ENCODE data around the gene KCNT1. TPM values are rescaled to one million over a fixed set of nuclear protein-coding genes. Genes with fewer than 3 reads are reported as not detected.

Gene KCNT1
- total RNA-seq, 1 donor from 2014 or later = not detected

DNA sequence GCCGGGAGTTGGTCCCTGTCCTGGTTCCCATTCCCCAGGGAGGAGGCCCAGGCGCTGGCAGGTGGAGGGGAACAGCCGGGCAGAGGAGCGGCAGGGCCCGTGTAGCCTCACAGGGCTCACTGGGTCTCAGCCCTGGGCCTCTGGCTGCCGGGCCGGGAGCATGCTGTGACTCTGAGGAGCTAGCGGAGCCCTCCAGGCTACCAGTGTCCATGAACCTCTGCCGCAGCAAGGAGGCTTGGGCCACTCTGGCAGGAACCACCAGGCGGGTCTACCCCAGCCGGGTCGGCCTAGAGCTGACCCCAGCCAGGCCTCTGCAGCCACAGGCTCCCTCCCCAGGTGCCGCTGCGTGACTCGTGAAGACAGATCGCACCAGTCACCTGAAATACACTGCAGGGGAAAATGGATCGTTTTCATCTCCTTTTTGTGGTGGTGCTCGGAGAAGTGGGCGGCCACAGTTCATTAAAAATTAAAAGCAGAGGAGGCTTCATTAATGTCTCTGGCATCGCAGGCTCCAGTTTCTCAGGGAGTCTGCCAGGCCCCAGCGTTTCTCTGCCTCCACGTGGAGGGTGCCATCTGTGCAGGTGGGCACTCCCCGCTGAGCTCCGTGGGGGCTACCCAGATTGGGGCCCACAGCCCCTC lies 43.8 kb downstream of the KCNT1 start:
- DNase-seq (ENCODE audit: low read depth in 2 of 2) = no peak

DNA sequence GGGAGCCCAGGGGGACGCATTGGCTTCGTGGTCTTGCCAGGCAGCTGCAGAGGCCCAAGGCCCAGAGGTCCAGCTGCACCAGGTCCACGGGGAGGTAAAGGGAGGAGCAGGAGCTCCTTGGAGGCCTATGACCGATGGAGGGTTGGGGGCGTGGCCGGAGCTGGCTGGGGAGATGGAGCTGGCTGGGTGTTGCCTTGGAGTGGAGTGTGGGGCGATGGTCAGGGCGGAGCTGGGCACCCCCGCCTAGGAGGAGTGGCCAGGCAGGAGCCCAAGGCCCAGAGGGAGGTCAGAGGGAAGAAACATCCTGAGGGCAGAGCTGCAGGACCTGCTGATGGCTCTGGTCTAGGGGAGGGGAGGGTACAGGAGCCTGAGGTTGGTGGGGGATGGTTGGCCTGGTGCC lies 44.6 kb downstream of the KCNT1 start:
- DNase-seq (ENCODE audit: low read depth in 2 of 2) = no peak

DNA sequence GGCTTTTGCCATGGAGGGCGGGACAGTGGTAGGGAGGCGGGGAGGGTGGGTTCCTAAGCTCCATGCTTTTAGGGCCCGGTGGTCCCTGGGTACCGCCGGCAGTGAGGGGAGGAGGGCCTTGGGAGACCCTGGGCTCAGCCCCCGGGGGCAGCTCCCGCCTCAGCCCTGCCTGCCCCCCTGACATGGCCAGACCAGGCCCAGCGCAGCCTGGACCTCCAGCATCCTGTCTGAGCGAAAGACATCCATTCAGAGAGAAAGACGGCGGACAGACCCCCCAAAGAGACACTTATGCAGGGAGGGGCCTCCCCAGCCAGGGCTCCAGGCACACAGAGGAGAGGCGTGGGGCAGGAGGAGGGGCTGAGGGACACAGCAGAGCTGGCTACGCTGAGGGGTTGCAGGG lies 45.3 kb downstream of the KCNT1 start:
- no peak for DNase-seq (ENCODE audit: low read depth in 2 of 2)

DNA sequence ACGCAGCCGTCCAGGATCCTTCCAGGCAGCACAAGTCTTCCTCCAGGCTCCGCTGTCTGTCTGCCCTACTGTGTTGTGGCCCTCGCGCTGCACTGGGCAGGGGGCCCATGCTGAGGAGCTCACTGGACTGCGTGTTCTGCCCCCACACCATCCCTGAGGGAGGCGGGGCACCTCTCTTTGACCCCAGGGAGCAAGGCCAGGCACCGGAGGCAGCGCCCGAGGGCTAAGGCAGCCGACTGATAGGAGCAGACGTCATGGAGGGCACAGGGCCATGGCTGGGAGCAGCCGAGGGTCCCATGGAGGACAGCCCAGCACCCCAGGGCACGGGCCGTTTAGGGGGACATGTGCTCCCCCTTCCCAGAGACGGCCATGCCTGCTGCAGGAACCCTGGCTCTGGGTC lies 46.7 kb downstream of the KCNT1 start:
- DNase-seq (ENCODE audit: low read depth in 2 of 2) = no peak

DNA sequence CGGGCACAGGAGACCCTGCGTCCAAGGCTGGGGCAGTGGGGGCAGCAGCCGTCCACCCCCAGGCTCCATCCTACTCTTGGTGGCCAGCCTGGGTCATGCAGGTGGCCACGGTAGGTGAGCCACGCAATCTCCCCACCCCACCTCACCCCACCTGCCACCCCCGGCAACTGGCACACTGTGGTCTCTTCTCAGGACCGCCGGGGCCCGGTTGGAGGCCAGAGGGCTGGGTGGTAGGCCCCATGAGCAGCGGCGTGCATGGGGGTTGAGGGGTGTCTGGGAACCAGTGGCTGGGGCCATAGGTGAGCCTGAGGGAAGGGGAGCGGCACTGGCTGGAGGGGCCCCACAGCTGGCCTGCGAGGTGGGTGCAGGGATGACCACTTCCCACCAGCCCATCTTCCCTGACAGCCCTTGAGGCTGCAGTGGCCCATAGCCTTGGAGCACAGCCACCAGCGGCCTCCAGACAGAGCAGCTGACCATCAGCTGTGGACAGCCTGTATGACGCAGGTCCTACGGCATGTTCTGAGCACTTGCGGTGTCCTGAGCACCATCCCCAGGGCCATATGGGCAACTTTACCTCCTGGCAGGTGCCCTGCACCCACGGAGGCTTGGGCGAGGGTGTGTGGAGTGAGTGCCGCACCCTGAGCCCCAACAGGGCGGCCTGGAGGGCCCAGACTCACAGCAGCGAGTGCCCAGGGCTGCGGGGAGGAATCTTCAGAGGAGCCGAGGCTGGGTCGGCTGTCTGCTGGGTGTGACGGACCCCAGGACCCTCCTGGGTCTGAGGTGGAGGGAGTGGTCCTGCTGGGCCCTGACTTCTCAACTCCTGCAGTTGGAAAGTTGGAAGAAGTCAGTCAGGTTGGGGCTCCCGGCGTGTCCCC lies 47.4 kb downstream of the KCNT1 start:
- DNase-seq (ENCODE audit: low read depth in 2 of 2) = no peak

- no peak for DNase-seq (ENCODE audit: low read depth in 2 of 2)
Measured at GRCh38 chr9:135750786-135751185, 48.8 kb downstream of the KCNT1 start.

DNA sequence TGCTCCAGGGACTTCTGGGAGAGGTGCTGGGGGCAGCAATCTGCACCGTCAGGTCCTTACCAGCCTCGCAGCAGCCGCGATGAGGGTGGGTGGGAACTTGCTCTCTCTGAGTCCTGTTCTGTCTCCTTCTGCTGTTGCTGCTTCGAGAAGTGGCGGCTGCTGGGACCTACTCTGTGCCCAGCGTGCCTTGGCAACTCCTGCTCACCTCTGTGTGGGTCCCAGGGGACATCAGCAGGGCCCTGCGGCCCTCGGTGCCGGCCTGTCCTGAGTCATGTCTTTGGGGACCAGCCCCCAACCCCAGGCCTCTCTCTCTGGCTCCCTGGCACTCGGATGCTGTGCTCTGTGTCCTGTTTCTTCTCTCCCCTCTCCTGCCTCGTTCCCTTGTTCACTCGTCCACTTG lies 49.5 kb downstream of the KCNT1 start:
- DNase-seq (ENCODE audit: low read depth in 2 of 2) = no peak

GRCh38 chr9:135752281-135753204 lies 50.6 kb downstream of the KCNT1 start:
- no peak for DNase-seq (ENCODE audit: low read depth in 2 of 2)

DNA sequence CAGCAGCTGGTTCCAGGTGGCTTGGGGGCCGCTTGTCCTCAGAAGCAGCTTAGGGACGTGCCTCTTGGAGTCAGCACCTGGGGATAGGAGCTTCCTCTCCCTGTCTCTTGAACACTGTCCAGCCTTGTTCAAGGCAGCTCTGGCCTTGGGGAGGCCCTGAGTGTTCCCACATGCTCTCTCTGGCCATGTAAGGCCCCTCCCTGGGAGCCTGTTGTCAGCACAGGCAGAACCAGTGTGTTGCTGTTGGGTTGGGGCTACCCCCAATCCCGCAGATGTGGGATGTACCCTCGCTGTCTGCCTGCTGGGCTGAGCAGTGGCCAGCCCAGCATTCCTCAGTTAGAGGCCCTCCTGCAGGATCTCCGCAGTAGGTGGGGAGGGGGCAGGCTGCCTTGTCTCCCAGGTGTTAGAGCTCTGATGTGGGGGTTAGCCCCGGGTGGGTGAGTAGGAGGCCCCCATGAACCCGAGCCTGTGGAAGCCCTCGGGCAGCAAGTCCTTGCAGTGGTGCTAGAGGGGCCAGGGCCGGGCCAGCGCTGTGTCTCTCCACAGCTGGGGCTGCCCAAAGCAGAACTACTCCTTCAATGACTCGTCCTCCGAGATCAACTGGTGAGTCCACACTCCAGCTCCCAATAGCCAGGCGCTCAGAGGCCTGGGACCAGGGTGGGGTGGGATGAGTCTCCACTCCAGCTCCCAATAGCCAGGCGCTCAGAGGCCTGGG lies 51.6 kb downstream of the KCNT1 start:
- no peak for DNase-seq (ENCODE audit: low read depth in 2 of 2)

DNA sequence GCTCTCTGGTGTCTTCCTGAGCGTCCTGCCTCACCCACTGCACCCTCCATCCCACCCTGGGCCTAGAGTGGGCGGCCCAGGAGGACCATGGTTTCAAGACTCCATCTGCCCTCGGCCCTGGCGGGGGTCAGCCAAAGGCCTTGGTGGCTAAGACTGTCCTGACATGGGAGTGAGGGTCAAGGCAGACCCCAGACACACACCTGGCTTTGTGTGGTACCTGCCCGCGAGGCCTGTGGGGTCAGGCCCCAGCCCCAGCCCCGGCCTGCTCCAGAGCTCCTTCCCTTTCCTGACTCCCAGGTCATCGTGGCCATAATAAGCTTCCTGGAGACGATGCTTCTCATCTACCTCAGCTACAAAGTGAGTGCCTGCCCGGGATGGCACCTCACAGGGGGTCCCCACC lies 54.6 kb downstream of the KCNT1 start:
- no peak for DNase-seq (ENCODE audit: low read depth in 2 of 2)

DNA sequence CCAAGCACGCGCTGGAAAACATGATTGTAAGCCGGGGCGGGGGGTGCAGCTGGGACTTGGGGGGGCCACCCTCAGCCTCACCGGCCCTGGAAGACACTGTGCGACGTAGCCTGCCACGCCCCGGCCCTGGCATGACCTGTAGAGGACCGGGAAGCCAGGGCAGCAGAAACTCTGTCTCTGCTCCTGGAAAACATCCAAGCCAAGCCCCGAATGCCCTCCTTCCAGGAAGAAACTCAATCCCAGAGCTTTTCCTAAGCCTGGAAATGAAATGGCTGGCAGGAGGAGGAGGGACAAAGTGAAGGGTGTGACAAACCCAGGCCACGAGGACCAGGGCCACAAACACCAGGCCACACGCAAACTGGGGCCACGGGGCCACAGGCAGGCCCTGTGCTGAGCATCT lies 55.4 kb downstream of the KCNT1 start:
- no peak for DNase-seq (ENCODE audit: low read depth in 2 of 2)

DNA sequence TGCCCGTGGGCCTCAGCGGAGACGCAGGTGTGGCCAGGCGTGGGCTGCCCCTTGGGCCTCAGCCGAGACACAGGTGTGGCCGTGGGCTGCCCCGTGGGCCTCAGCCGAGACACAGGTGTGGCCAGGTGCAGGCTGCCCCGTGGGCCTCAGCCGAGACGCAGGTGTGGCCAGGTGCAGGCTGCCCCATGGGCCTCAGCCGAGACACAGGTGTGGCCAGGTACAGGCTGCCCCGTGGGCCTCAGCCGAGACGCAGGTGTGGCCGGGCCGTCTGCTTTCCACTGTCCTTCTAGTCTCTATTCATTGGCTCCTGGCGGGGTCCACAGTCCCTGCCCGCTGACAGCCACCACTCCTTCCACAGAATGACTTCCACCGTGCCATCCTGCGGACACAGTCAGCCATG lies 56.1 kb downstream of the KCNT1 start:
- DNase-seq (ENCODE audit: low read depth in 2 of 2) = no peak

DNA sequence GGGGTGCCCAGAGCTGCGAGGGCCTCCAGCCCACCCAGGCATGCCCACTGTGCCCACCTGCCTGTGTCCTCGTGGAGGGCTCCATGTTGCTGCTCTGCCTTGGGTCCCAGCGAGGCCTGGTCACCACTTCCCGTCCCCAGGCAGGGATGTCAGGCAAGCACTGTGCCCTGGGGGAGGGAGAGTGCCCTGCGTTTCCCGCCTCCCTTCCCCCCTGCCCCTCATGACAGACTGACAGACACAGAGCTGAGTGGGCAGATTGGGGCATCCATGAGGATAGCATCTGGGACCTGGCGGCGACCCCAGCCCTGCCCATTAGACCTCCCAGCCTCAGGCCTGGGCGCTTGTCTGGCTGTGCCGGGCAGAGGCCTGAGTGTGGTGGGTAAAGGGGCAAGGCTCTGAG lies 56.9 kb downstream of the KCNT1 start:
- DNase-seq (ENCODE audit: low read depth in 2 of 2) = no peak

DNA sequence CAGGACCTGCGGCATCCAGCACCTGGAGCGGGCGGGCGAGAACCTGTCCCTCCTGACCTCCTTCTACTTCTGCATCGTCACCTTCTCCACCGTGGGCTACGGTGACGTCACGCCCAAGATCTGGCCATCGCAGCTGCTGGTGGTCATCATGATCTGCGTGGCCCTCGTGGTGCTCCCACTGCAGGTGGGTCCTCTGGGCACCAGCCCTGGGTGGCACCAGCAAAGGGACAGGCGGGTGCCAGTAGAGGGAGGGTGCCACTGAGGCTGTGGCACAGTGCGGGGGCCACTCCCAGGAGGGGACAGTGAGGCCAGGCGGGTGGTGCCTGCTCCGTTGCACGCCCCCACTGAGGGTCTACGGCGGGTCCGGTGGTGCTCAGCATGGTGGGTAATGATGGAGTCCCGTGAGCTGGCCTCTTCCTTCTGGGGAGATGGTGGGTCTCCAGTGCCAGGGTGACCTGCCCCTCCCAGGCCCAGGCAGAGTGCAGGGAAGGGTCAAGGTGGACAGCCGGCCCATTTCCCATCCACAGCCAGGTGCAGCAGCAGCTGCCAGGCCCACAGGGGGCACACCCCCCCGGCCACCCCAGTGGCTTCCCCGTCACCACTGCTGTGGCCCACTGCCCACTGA lies 57.8 kb downstream of the KCNT1 start:
- no peak for DNase-seq (ENCODE audit: low read depth in 2 of 2)

DNA sequence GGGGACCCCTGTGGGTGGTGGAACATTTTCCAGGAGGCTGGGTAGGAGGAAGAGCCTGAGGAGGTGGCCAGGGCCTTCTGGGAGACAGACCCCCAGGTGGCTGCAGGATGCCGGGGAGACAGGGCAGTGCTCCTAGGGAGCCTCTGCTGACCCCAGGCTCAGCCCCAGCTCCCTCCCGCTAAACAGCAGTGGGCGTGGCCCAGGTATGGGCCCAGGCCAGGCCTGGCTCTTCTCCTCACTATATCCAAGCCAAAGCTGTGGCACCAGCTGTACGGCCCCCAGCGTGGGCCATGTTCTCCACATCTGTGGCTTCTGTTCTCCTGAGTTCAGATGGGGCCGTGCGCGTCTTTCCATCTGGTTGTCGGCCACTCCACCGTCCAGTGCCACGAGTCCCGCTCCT lies 58.5 kb downstream of the KCNT1 start:
- DNase-seq (ENCODE audit: low read depth in 2 of 2) = no peak

DNA sequence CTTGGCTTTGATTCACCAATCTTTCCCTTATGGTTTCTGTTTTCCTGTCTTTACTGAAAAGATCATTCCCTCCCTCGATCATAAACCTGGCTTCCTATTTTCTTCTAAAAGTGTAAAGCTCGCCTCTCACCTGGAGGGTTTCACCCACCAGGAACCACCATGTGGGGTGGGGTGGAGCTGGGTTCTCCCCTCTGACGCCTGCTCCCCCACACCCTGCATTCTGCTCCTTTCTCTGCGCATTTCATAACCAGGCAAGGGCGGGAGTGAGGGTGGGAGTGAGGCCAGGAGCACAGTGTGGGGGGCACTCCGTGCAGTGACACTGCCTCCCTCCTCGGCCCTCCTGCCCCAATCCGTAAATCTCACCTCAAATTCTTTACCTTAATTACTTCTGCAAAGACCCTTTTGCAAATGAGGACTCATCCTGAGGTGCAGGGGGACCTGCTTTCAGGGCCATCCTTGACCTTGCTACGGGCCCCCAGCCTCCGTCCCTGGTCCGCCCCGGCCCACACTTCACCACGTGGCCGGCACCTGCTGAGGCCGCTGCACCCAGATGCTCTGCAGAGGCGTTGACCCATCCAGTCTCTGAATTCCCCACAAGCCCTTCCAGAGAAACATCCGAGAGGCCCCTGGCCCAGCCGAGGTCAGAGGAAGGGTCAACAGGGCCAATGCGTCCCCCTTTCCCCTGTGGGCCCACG lies 59.3 kb downstream of the KCNT1 start:
- DNase-seq (ENCODE audit: low read depth in 2 of 2) = no peak

GRCh38 chr9:135761845-135762168 lies 59.8 kb downstream of the KCNT1 start:
- DNase-seq (ENCODE audit: low read depth in 2 of 2) = no peak

DNA sequence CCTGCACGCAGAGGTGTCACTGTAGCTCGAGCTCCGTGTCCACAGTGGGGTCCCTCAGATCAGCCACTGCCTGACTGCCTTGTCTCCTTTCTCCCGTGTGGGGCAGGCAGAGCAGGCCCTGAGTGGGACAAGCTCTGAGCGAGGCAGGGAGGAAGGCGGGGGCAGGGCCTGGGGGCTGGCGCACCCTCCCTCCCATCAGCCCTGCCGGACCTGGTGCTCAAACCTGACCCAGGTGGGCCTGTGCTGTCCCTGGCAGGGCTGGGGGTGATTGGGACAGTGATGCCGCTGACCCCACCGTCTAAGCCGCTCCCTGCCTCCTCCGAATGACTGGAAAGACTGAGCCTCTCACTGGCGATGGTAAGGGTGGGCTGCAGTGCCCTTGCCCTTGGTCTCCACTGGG lies 60.9 kb downstream of the KCNT1 start:
- no peak for DNase-seq (ENCODE audit: low read depth in 2 of 2)

DNA sequence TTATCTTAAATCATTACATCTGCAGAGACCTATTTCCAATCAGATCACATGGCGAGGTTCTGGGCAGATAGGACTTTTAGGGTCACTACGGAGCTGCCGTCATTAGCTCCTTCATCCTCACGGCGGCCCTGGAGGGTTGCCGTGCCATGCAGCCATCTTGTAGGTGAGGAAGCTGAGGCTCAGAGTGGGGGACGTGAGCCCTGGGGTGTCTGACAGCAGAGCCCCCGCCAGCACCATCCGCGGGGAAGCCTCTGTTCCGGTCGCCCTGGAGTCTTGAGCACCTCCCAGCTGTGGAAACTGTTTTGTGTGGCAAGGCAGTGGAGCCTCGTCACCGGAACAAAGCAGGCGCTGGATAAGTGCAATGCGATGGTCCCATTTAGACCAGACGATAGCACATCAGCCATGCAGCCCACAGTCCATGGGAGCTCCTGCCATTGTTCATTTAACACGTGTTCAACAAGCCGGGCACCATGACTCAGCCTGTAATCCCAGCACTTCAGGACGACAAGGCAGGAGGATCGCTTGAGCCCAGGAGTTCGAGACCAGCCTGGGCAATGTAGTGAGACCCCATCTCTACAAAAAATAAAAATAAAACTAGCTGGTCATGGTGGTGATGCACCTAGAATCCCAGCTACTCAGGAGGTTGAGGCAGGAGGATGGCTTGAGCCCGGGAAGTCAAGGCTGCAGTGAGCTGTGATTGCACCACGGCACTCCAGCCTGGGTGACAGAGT lies 61.9 kb downstream of the KCNT1 start:
- no peak for DNase-seq (ENCODE audit: low read depth in 2 of 2)

DNA sequence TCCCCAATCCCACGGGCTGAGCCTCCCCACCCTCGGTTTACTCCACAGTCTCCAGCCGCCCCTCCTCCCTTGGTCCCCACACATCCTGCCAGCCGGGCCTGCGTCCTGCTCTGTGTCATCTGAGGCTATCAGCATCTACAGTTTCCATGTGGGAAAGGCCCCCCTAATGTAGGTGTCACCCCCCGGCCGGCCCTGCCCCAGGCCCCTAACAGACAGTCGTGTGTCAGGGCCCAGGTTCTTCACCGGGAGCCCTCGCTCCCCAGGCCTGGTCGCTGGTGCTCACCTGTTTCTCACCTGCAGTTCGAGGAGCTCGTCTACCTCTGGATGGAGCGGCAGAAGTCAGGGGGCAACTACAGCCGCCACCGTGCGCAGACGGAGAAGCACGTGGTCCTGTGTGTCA lies 62.7 kb downstream of the KCNT1 start:
- no peak for DNase-seq (ENCODE audit: low read depth in 2 of 2)
